Naive thymus-derived CD4-positive, alpha-beta T cell (primary cell): Measurements from ENCODE around the gene JAG2. TPM values are rescaled to one million over a fixed set of nuclear protein-coding genes. Genes with fewer than 3 reads are reported as not detected.

Experiments
- ATAC-seq: fragments of 150-1000 bp; cut with Tn5 transposase; 2 replicates; pipeline ENCODE4 v1.10.0; 2021; ENCODE audit warnings: mild to moderate bottlenecking, moderate library complexity
- CTCF ChIA-PET: fragments of 350-600 bp; sonication (Branson Sonifier 250); formaldehyde crosslinking; loops from one replicate; lab custom pipeline; 2021; ENCODE audit warnings: antibody characterized with exemption; lab: Charles Lee
- POLR2A ChIA-PET: fragments of 350-600 bp; sonication (Branson Sonifier 250); formaldehyde crosslinking; loops from one replicate; lab custom pipeline; 2021; ENCODE audit warnings: antibody characterized with exemption, inconsistent platforms; lab: Charles Lee
- DNase-seq, 9 donors: peaks; one replicate each; pipeline versions ENCODE4 v3.0.0 to v3.0.0-alpha.2; 2020 to 2022; ENCODE audit warnings: mixed read lengths in 1 of 9
- H3K27ac ChIP-seq: one replicate; pipeline ENCODE4 v1.7.0; 2013; ENCODE audit warnings: mild to moderate bottlenecking, low read depth, low read length, moderate library complexity
- H3K27me3 ChIP-seq, 2 donors: one replicate each; pipeline ENCODE4 v1.7.0; 2013; ENCODE audit warnings: low read length in 2 of 2, mild to moderate bottlenecking in 2 of 2, moderate library complexity in 2 of 2; ENCODE audit not compliant: control insufficient read depth in 2 of 2, insufficient read depth in 2 of 2
- H3K36me3 ChIP-seq, 3 experiments: 1 replicate in 2 of 3; 2 replicates in 1 of 3; pipeline ENCODE4 v1.7.0; 2013; ENCODE audit warnings: low read length in 3 of 3, mild to moderate bottlenecking in 3 of 3, moderate library complexity in 1 of 3; ENCODE audit not compliant: insufficient read depth in 3 of 3, control insufficient read depth in 2 of 3
- H3K4me1 ChIP-seq, 2 donors: one replicate each; pipeline ENCODE4 v1.7.0; 2013; ENCODE audit warnings: low read length in 2 of 2, mild to moderate bottlenecking in 2 of 2, moderate library complexity in 1 of 2; ENCODE audit not compliant: control insufficient read depth in 2 of 2, insufficient read depth in 2 of 2
- H3K4me3 ChIP-seq: 2 replicates; pipeline ENCODE4 v1.7.0; 2013; ENCODE audit warnings: mild to moderate bottlenecking, low read length
- H3K9me3 ChIP-seq, 3 experiments: 1 replicate in 2 of 3; 2 replicates in 1 of 3; pipeline ENCODE4 v1.7.0; 2013; ENCODE audit warnings: low read length in 3 of 3; ENCODE audit not compliant: control insufficient read depth in 2 of 3
- H3K27ac Mint-ChIP-seq, 9 donors: one replicate each; pipeline ENCODE4 v1.8.0; 2020 to 2022; ENCODE audit warnings: mixed read lengths in 9 of 9, mild to moderate bottlenecking in 8 of 9, moderate library complexity in 5 of 9, inconsistent platforms in 2 of 9
- H3K27me3 Mint-ChIP-seq, 5 donors: one replicate each; pipeline ENCODE4 v1.8.0; 2021 to 2022; ENCODE audit warnings: mixed read lengths in 5 of 5, mild to moderate bottlenecking in 1 of 5
- H3K36me3 Mint-ChIP-seq, 5 donors: one replicate each; pipeline ENCODE4 v1.8.0; 2020 to 2022; ENCODE audit warnings: mixed read lengths in 5 of 5, mild to moderate bottlenecking in 3 of 5, inconsistent platforms in 1 of 5
- H3K4me1 Mint-ChIP-seq, 7 donors: one replicate each; pipeline ENCODE4 v1.8.0; 2020 to 2022; ENCODE audit warnings: mixed read lengths in 7 of 7, mild to moderate bottlenecking in 3 of 7, inconsistent platforms in 1 of 7
- H3K4me3 Mint-ChIP-seq, 10 donors: one replicate each; pipeline ENCODE4 v1.8.0; 2020 to 2022; ENCODE audit warnings: mild to moderate bottlenecking in 10 of 10, mixed read lengths in 10 of 10, moderate library complexity in 6 of 10, inconsistent platforms in 2 of 10
- H3K9me3 Mint-ChIP-seq, 11 donors: one replicate each; pipeline ENCODE4 v1.8.0; 2020 to 2022; ENCODE audit warnings: mixed read lengths in 11 of 11, mild to moderate bottlenecking in 4 of 11, inconsistent platforms in 1 of 11, moderate library complexity in 1 of 11
- intact Hi-C, 2 donors: fragments of 100-400 bp; cut with micrococcal nuclease; formaldehyde crosslinking; loops; one replicate each; pipeline ENCODE4 v1.15.1; 2023
- polyA plus RNA-seq, 2 donors: library from polyadenylated mRNA; unstranded; fragments of 300-500 nt; fragmentation: Illumina TruSeq; gene quantifications; one replicate each; pipeline ENCODE4 v1.2.3, GENCODE V29; 2021
- total RNA-seq, 6 experiments: library from RNA in 5 of 6; stranded (reverse) in 5 of 6; gene quantifications; 1 replicate in 5 of 6; 2 replicates in 1 of 6; pipeline ENCODE4 v1.2.3 and lab custom pipeline; 2021 to 2026

JAG2 gene
- total and polyA plus RNA-seq, 7 experiments from 2014 or later = 0.21 to 5.7 (median 1.3) TPM; not detected in 1

DNA sequence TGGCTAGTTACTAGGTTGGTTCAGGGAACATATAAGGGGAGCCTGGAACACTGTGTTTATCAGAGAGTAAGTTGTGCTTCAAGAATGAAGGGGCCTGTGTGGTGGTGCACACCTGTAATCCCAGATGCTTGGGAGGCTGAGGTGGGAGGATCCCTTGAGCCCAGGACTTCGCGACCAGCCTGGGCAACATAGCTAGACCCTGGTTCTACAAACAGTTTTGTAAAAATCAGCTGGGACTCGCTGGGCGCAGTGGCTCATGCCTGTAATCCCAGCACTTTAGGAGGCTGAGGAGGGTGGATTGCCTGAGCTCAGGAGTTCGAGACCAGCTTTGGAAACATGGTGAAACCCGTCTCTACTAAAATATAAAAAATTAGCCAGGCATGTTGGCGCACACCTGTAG lies 61.2 kb downstream of the JAG2 start:
- no peak overlapping the region for H3K27ac ChIP-seq
- H3K4me1 ChIP-seq = no peaks in the 10 kb centered on the region
- peaks cover 0 to 8% of the 10 kb centered on the region in 2 donors for H3K27me3 ChIP-seq
- no peaks in the 10 kb centered on the region for H3K36me3 ChIP-seq
- no peak for DNase-seq
- H3K9me3 ChIP-seq = no peaks in the 10 kb centered on the region
- no peak overlapping the region for H3K4me3 ChIP-seq
- H3K27ac Mint-ChIP-seq = no peak overlapping the region
- H3K9me3 Mint-ChIP-seq = peaks cover 0 to 7% (median 3%) of the 10 kb centered on the region in 11 donors
- ChIA-PET POLR2A (no interaction called here), CTCF (no interaction called here)
- H3K4me1 Mint-ChIP-seq = peaks cover 0 to 7% (median 4%) of the 10 kb centered on the region in 7 donors
- ATAC-seq = no peak
- H3K4me3 Mint-ChIP-seq = no peak overlapping the region
- intact Hi-C loops = no loop called here
- peaks cover 13 to 38% (median 25%) of the 10 kb centered on the region in 5 donors for H3K27me3 Mint-ChIP-seq
- H3K36me3 Mint-ChIP-seq = peaks cover 0 to 8% (median 4%) of the 10 kb centered on the region in 5 donors

DNA sequence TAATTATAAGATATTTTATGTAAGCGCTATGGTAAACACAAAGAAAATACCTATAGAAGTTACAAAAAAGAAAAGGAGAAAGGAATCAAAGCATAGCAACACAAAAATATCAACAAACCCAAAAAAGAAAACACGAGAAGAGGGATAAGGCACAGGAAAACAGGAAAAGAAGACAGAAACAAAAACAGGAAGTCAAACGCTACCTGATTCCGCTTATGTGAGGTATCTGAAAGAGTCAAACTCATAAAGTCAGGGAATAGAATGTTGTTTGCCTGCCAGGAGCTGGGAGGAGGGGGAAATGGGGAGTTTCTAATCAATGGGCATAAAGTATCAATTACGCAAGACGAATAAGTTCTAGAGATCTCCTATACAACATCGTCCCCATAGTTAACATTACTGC lies 63.4 kb downstream of the JAG2 start:
- peaks cover 0 to 7% (median 3%) of the 10 kb centered on the region in 11 donors for H3K9me3 Mint-ChIP-seq
- ChIA-PET CTCF (interaction anchor here (0.6 kb wide), 1 partner anchor 1221 kb away, joined by 4 read pairs; no protein-coding TSS in a partner anchor), POLR2A (no interaction called here)
- H3K9me3 ChIP-seq = no peaks in the 10 kb centered on the region
- peaks cover 0 to 8% of the 10 kb centered on the region in 2 donors for H3K27me3 ChIP-seq
- H3K4me1 Mint-ChIP-seq = peaks cover 0 to 7% (median 4%) of the 10 kb centered on the region in 7 donors
- H3K27ac Mint-ChIP-seq = no peak overlapping the region
- ATAC-seq (no peak), DNase-seq (no peak)
- H3K36me3 ChIP-seq = no peaks in the 10 kb centered on the region
- no peak overlapping the region for H3K27ac ChIP-seq
- no peak overlapping the region for H3K4me3 Mint-ChIP-seq
- H3K36me3 Mint-ChIP-seq = peaks cover 0 to 8% (median 4%) of the 10 kb centered on the region in 5 donors
- peaks cover 13 to 43% (median 28%) of the 10 kb centered on the region in 5 donors for H3K27me3 Mint-ChIP-seq
- H3K4me3 ChIP-seq = no peak overlapping the region
- intact Hi-C loops = no loop called here
- H3K4me1 ChIP-seq = no peaks in the 10 kb centered on the region

DNA sequence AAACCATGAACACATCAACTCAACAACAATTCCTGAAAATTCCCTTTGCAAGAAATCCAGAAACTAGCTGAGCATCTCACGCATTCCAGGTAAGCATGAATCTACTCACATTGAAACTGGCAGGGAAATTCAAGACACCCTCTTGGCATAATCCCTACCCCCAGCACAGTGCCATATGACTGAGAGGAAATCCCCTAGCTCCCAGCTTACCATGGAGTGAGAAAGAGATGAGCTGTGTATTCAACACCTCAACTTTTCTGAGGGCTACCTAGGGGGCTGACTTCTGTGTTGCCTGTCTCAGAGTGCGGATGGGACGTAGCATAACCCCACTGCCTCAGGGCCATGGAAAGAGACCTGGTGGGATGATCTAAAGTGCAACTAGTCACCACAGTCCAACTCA lies 65.7 kb downstream of the JAG2 start:
- intact Hi-C loops = no loop called here
- peaks cover 13 to 49% (median 28%) of the 10 kb centered on the region in 5 donors for H3K27me3 Mint-ChIP-seq

DNA sequence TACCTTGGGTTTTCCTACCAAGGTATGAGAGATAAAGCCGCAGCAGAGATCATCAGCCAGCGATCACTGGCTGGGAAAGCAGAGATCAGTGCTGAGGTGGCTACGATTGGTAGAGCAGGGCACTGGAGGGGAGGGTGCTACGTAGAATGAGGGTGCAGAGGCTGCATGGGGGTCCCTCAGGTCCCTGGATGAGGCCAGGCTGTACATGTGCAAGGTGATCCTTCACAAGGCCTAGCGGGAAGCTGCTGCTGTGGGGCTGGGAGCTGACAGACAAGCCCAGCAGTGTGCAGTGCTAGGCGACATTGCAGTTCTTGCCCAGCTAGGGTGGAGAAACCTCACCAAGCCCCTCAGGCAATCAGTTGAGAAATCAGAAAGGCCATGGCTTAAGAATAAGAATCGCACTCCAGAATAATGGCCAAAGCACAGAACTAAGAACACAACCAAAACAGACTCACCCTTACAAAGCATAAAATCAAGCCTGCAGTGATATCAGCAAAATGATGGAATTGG lies 66.2 kb downstream of the JAG2 start:
- no peak overlapping the region for H3K27ac Mint-ChIP-seq
- no peak overlapping the region for H3K27ac ChIP-seq
- peaks cover 0 to 8% (median 4%) of the 10 kb centered on the region in 5 donors for H3K36me3 Mint-ChIP-seq
- CTCF ChIA-PET = no interaction called here
- no peak overlapping the region for H3K4me3 Mint-ChIP-seq
- no peaks in the 10 kb centered on the region for H3K9me3 ChIP-seq
- H3K9me3 Mint-ChIP-seq = peaks cover 0 to 12% (median 4%) of the 10 kb centered on the region in 11 donors
- H3K36me3 ChIP-seq = no peaks in the 10 kb centered on the region
- H3K27me3 ChIP-seq = peaks cover 0 to 8% of the 10 kb centered on the region in 2 donors
- no peaks in the 10 kb centered on the region for H3K4me1 ChIP-seq
- DNase-seq (no peak), ATAC-seq (no peak)
- H3K4me1 Mint-ChIP-seq = peaks cover 0 to 7% (median 4%) of the 10 kb centered on the region in 7 donors
- no peak overlapping the region for H3K4me3 ChIP-seq
- peaks cover 13 to 49% (median 28%) of the 10 kb centered on the region in 5 donors for H3K27me3 Mint-ChIP-seq
- intact Hi-C loops = no loop called here
- POLR2A ChIA-PET = no interaction called here

More for the DNA sequence above, 65.7 kb downstream of the JAG2 start:
- Mint-ChIP-seq H3K4me1 (peaks cover 0 to 7% (median 4%) of the 10 kb centered on the region in 7 donors), H3K27ac (no peak overlapping the region), H3K36me3 (peaks cover 0 to 8% (median 4%) of the 10 kb centered on the region in 5 donors), H3K9me3 (peaks cover 0 to 12% (median 4%) of the 10 kb centered on the region in 11 donors), H3K4me3 (no peak overlapping the region)
- DNase-seq (no peak), ATAC-seq (no peak)
- no peaks in the 10 kb centered on the region for H3K9me3 ChIP-seq
- no peaks in the 10 kb centered on the region for H3K36me3 ChIP-seq
- ChIA-PET CTCF (no interaction called here), POLR2A (no interaction called here)
- no peak overlapping the region for H3K4me3 ChIP-seq
- H3K27me3 ChIP-seq = peaks cover 0 to 8% of the 10 kb centered on the region in 2 donors
- H3K4me1 ChIP-seq = no peaks in the 10 kb centered on the region
- H3K27ac ChIP-seq = no peak overlapping the region

DNA sequence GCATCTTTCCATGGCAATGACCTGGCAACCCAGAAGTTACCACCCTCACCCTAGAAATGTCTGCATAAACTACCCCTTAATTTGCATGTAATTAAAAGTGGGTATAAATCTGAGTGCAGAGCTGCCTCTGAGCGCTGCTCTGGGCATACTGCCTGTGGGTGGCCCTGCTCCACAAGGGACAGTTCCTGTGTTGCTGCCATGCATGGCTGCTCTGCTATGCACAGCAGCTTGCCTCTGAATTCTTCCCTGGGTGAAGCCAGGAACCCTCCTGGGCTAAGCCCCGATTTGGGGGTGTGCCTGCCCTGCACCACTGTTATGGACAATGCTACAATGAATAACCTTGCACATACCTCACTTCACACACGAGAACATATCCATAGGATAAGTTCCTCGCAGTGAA lies 67.7 kb downstream of the JAG2 start:
- Mint-ChIP-seq H3K36me3 (peaks cover 0 to 8% (median 4%) of the 10 kb centered on the region in 5 donors), H3K9me3 (peaks cover 0 to 12% (median 4%) of the 10 kb centered on the region in 11 donors), H3K27me3 (peaks cover 0 to 36% (median 18%) of the 10 kb centered on the region in 5 donors), H3K4me1 (peaks cover 0 to 14% (median 5%) of the 10 kb centered on the region in 7 donors), H3K27ac (no peak overlapping the region), H3K4me3 (no peak overlapping the region)
- Histone ChIP-seq H3K27me3 (peaks cover 0 to 8% of the 10 kb centered on the region in 2 donors), H3K36me3 (no peaks in the 10 kb centered on the region), H3K27ac (no peak overlapping the region), H3K4me1 (no peaks in the 10 kb centered on the region), H3K9me3 (no peaks in the 10 kb centered on the region), H3K4me3 (no peak overlapping the region)
- CTCF ChIA-PET = interaction anchor here (1.1 kb wide), 1 partner anchor 9 kb away, joined by 3 read pairs; no protein-coding TSS in a partner anchor
- ATAC-seq (no peak), DNase-seq (no peak)
- POLR2A ChIA-PET = interaction anchor here (0.6 kb wide), 1 partner anchor 8 kb away, joined by 3 read pairs; no protein-coding TSS in a partner anchor
- intact Hi-C loops = no loop called here

DNA sequence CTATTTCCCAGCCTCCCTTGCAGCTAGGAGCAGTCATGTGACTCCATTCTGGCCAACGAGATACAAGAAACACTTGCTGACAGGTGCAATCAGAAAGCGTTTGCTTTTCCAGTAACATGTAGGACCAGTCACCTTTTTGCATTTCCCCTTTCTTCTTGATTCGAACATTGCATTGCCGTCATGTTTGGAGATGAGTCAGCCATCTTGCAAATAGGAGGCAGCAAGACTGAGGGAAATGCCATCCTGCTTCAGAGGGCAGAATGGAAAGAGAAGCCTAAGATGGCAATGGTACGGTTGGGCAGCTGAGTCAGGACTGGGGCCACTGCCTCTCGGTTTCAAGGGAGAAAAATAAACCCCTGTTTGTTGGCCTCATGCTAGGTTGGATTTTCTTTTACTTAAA lies 68.8 kb downstream of the JAG2 start:
- Mint-ChIP-seq H3K4me1 (peaks cover 0 to 9% (median 4%) of the 10 kb centered on the region in 7 donors), H3K27me3 (peaks cover 0 to 31% (median 11%) of the 10 kb centered on the region in 5 donors), H3K9me3 (peaks cover 0 to 12% (median 4%) of the 10 kb centered on the region in 11 donors), H3K27ac (no peak overlapping the region), H3K4me3 (no peak overlapping the region), H3K36me3 (peaks cover 0 to 8% (median 4%) of the 10 kb centered on the region in 5 donors)
- Histone ChIP-seq H3K9me3 (no peaks in the 10 kb centered on the region), H3K27ac (no peak overlapping the region), H3K36me3 (no peaks in the 10 kb centered on the region), H3K4me1 (no peaks in the 10 kb centered on the region), H3K4me3 (no peak overlapping the region), H3K27me3 (peaks cover 0 to 4% of the 10 kb centered on the region in 2 donors)
- intact Hi-C loops = loop anchor here in 1 of 2 donors (10.0 kb wide), 1 partner anchor 395 kb away; the partner anchor contains the start of gene TEDC1
- ChIA-PET CTCF (interaction anchor here (1.1 kb wide), 1 partner anchor 8 kb away, joined by 3 read pairs; no protein-coding TSS in a partner anchor), POLR2A (no interaction called here)
- ATAC-seq (no peak), DNase-seq (no peak)
